ENCODE data around the gene SFMBT2. TPM values are rescaled to one million over a fixed set of nuclear protein-coding genes. Genes with fewer than 3 reads are reported as not detected.

Gene SFMBT2
- total and polyA plus RNA-seq, 12 donors: 3.7 to 17.9 (median 12.7) TPM

DNA sequence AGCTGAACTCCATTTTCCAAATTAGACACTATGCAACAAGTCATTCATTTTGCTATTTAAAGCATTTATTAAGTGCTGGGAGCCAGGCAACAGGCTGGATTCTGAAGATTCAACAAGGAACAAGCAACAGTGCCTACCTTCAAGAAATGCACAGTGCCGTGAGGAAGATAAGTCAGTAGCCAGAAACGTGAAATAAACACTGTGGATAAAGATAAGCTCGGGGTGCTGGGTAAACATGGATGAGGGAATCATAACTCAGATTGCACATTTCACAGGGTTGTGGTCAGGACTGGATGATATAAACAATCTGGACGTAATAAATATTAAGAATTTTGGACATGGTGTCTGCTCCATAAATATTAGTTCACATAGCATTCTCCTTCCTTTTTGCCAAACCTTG, 259.3 kb downstream of the SFMBT2 start:
- Histone ChIP-seq H3K36me3 (replicated peaks in 1 of 2) (no peaks in the 10 kb centered on the region), H3K27me3 (no peaks in the 10 kb centered on the region), H3K9me3 (replicated peaks in 1 of 3) (no peaks in the 10 kb centered on the region), H3K27ac (no peak overlapping the region), H3K4me3 (no peak overlapping the region), H3K4me1 (replicated peaks in 1 of 2) (no peaks in the 10 kb centered on the region)
- DNase-seq: no peak
- TF ChIP-seq, protein P1, sequence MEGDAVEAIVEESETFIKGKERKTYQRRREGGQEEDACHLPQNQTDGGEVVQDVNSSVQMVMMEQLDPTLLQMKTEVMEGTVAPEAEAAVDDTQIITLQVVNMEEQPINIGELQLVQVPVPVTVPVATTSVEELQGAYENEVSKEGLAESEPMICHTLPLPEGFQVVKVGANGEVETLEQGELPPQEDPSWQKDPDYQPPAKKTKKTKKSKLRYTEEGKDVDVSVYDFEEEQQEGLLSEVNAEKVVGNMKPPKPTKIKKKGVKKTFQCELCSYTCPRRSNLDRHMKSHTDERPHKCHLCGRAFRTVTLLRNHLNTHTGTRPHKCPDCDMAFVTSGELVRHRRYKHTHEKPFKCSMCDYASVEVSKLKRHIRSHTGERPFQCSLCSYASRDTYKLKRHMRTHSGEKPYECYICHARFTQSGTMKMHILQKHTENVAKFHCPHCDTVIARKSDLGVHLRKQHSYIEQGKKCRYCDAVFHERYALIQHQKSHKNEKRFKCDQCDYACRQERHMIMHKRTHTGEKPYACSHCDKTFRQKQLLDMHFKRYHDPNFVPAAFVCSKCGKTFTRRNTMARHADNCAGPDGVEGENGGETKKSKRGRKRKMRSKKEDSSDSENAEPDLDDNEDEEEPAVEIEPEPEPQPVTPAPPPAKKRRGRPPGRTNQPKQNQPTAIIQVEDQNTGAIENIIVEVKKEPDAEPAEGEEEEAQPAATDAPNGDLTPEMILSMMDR (IDR thresholded peaks at IDR 0.05): no peak
- TF ChIP-seq POLR2A (IDR thresholded peaks at IDR 0.05): no peak
- intact Hi-C loops (cut with DNase I): no loop called here
- WGBS, 4 donors: 43 to 62% (median 50%) methylated on average over 4 of the region's 4 CpGs

DNA sequence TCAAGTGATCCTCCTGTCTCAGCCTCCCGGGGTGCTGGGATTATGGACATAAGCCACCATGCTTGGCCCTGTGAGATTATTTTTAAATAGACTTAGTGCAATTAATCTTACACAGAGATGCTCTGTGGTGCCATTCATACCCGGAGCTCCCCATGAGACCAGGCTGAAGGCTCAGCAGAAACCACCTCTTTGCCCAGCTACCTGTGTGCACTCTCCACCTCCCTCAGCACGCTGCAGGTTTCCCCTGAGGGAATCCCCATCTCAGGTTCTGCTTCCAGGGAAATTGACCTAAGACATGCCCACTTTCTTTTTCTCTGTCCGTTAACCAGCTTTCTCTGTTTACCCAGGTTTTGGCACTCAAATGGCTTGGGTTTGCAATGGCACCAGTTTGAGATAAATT, 260.5 kb downstream of the SFMBT2 start:
- H3K4me1 ChIP-seq (replicated peaks in 1 of 2): no peaks in the 10 kb centered on the region
- no peaks in the 10 kb centered on the region for H3K9me3 ChIP-seq (replicated peaks in 1 of 3)
- H3K4me3 ChIP-seq: no peak overlapping the region
- DNase-seq: no peak
- no peak overlapping the region for H3K27ac ChIP-seq
- H3K27me3 ChIP-seq: no peaks in the 10 kb centered on the region
- no peaks in the 10 kb centered on the region for H3K36me3 ChIP-seq (replicated peaks in 1 of 2)
- intact Hi-C loops (cut with DNase I): no loop called here
- TF ChIP-seq, protein P1 (IDR thresholded peaks at IDR 0.05): no peak
- no peak for TF ChIP-seq POLR2A (IDR thresholded peaks at IDR 0.05)
- 82 to 92% (median 86%) methylated on average over 4 of the region's 4 CpGs for WGBS, 4 donors

DNA sequence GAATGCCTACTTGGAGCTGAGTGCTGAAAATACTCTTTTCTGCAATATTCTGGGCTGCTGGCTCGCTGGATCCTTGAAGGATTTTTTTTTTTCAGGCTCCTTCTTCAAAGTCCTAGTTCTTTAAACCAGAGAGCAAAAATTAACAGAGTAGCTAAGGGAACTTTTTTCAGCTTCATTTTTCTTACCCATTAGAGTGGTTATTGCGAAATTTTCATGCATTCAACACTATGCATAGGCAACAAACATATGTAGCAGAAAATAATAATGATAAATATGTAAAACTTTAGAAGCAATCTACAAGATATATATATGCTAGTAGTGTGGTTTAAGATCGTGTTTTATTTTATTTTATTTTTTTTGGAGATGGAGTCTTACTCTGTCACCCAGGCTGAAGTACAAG, 264.6 kb downstream of the SFMBT2 start:
- Histone ChIP-seq H3K27ac (no peak overlapping the region), H3K36me3 (replicated peaks in 1 of 2) (no peaks in the 10 kb centered on the region), H3K27me3 (no peaks in the 10 kb centered on the region), H3K9me3 (replicated peaks in 1 of 3) (no peaks in the 10 kb centered on the region), H3K4me1 (replicated peaks in 1 of 2) (no peaks in the 10 kb centered on the region), H3K4me3 (no peak overlapping the region)
- 56 to 65% (median 59%) methylated on average over 3 of the region's 3 CpGs for WGBS, 4 donors
- no peak for DNase-seq
- no peak for TF ChIP-seq POLR2A (IDR thresholded peaks at IDR 0.05)
- TF ChIP-seq, protein P1 (IDR thresholded peaks at IDR 0.05): no peak
- intact Hi-C loops (cut with DNase I): no loop called here

DNA sequence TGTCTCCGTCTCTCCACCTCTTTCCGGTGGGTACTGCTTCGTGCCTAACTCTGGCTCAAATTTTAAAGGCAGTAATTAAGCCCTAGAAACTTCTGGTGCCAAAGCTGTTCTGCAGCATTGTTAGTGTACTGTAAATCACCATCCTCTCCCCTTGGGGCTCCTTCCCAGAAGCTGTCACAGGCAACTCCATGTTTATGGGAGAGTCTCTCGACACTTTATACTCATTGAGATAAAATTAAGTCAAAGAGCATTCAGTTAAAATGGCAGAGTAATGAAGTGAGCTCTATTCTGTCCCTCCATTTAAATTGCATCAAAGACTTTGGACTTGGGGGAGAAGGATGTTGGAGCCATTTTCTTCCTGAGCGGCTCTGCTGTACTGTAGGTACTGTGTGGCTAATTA, 274.8 kb downstream of the SFMBT2 start:
- intact Hi-C loops (cut with DNase I): no loop called here
- Histone ChIP-seq H3K27me3 (no peaks in the 10 kb centered on the region), H3K27ac (no peak overlapping the region), H3K4me3 (no peak overlapping the region), H3K4me1 (replicated peaks in 1 of 2) (no peaks in the 10 kb centered on the region), H3K36me3 (replicated peaks in 1 of 2) (no peaks in the 10 kb centered on the region), H3K9me3 (replicated peaks in 1 of 3) (no peaks in the 10 kb centered on the region)
- DNase-seq: no peak
- 69 to 82% (median 77%) methylated on average over 5 of the region's 5 CpGs for WGBS, 4 donors
- TF ChIP-seq, protein P1 (IDR thresholded peaks at IDR 0.05): no peak
- no peak for TF ChIP-seq POLR2A (IDR thresholded peaks at IDR 0.05)
